ENCODE results near the gene TXNL1. TPM values are rescaled to one million over a fixed set of nuclear protein-coding genes. Genes with fewer than 3 reads are reported as not detected.
"Not testable (repeated sequence)": the region's sequence is repeated elsewhere in the genome, so short reads cannot be mapped to it uniquely, and the experiment has no call there.

The TXNL1 gene
- polyA plus RNA-seq, 3 donors from 2014 or later: 55.7 to 58.8 (median 57.5) TPM

DNA sequence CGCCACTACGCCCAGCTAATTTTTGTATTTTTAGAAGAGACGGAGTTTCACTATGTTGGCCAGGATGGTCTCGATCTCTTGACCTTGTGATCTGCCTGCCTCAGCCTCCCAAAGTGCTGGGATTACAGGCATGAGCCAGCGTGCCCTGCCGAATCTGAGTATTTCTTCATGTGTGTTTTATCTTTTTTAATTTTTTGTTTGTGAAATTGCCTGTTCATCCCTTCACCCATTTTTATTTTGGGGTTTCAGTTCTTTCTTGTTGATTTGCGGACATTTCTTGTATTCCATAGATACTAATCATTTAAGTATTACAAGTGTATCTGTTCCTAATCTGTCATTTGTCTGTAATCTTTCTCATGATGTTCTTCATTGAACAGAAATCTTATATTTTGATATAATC is 15.9 kb upstream of the TXNL1 start:
- peak overlapping the region in 1 of 6 donors; percentile 69 for H3K27ac Mint-ChIP-seq
- H3K4me3 Mint-ChIP-seq: peak overlapping the region in 3 of 5 donors; percentile 9 to 33 (median 16)

DNA sequence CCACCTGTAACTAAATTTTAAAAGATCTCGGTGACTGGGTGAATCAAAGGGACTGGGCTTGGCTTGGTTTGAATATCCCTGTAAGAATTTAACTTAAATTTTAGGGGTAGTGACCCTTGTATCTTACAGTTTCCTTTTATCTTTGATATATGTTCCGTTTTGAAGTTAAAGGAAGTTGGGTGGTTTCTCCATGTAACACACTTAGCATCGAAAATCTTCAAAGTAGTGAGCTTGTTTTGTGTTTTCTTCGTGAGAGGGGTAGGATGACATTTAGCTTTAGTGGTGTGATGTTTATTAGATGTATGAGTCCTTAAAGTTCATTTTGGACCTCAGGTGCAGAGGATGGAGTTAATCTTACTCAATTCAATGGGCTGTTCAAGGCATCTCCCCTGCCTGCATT is 14.4 kb upstream of the TXNL1 start:
- Mint-ChIP-seq H3K36me3 (no peaks in the 10 kb centered on the region), H3K4me3 (peak overlapping the region; percentile 40 to 96 (median 75)), H3K4me1 (peaks cover 61 to 64% of the 10 kb centered on the region in 2 donors), H3K27ac (peak overlapping the region; percentile 36 to 90 (median 84)), H3K27me3 (ENCODE audit: low read depth in 3 of 3) (peaks cover 2 to 10% (median 9%) of the 10 kb centered on the region in 3 donors), H3K9me3 (no peaks in the 10 kb centered on the region)
- no peak for DNase-seq

More for the DNA sequence above, 15.9 kb upstream of the TXNL1 start:
- H3K36me3 Mint-ChIP-seq; DNase-seq; H3K27me3 Mint-ChIP-seq (ENCODE audit: low read depth in 3 of 3); H3K9me3 Mint-ChIP-seq: not testable (repeated sequence)
- H3K4me1 Mint-ChIP-seq: peaks cover 56 to 59% of the 10 kb centered on the region in 2 donors

DNA sequence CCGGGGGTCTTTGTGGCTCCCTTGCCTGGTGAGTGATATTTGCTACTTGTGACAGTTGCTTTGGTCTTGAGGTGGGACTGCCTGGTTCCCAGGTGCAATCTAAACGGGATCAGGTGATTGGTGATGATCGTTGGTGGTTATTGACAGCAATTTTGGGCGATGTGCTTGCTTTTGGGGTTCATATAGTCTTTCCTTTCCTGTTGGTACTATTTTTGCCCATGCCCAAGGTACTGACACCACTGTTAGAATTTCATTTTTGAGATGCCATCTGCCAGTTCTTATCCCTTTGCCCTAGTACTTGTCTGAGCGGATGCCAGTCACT is 13.3 kb upstream of the TXNL1 start:
- DNase-seq: no peak
- Mint-ChIP-seq H3K27ac (peak overlapping the region; percentile 90 to 98 (median 96)), H3K9me3 (no peaks in the 10 kb centered on the region), H3K27me3 (ENCODE audit: low read depth in 3 of 3) (peaks cover 2 to 14% (median 11%) of the 10 kb centered on the region in 3 donors), H3K4me1 (peaks cover 69 to 75% of the 10 kb centered on the region in 2 donors), H3K36me3 (no peaks in the 10 kb centered on the region), H3K4me3 (peak overlapping the region; percentile 92 to 96 (median 95))

DNA sequence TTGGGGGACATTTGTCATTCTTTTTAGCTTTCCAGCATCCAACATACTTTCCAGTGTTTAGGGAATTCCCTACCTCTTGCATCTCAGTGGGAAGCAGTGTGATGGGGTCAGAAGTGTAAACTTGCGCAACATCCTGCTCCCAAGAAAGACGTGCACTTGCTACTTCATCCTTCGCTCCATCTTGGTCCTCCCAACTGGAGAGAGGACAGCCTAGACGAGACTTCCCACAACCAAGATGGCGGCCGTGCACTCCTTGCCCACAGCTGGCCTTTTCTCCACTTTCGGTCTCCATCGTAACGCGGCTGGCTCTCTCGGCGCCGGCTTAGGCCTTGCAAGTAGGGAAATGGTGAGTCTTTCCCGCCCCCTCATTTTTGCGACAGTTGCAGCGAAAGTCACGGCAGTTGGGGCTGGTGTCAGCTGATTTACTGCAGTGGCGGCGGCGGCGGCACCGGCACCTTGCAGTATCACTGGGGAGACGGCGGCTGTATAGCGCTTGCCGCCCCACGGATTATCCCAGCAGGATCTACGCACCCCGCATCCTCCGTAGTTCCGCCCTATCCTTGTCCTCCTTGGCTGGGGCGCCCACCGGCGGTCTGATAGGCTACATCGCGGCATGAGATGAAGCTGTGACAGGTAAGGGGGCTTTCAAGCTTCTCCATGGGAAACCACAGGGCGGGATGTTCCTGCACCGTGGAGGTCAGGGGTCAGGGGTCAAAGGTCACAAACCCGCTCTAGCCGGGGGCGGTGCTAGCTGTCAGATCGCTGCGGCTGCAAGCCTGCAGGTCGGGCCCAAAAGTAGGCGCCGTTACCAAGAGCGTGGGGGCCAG is 12.8 kb upstream of the TXNL1 start, which contains the start of gene WDR7:
TSS of gene WDR7 (plus strand) at position 416 of the 827 bp plus-strand sequence. CDS start 21,157 bp downstream, outside the sequence.
- H3K27me3 Mint-ChIP-seq (ENCODE audit: low read depth in 3 of 3): peaks cover 2 to 14% (median 11%) of the 10 kb centered on the region in 3 donors
- H3K27ac Mint-ChIP-seq: peak within 1 kb of the TSS; percentile 90 to 98 (median 96)
- no peaks in the 10 kb centered on the region for H3K36me3 Mint-ChIP-seq
- H3K4me3 Mint-ChIP-seq: peak within 1 kb of the TSS; percentile 92 to 96 (median 95)
- DNase-seq: peak; percentile 95
- no peaks in the 10 kb centered on the region for H3K9me3 Mint-ChIP-seq
- peaks cover 72 to 81% of the 10 kb centered on the region in 2 donors for H3K4me1 Mint-ChIP-seq

DNA sequence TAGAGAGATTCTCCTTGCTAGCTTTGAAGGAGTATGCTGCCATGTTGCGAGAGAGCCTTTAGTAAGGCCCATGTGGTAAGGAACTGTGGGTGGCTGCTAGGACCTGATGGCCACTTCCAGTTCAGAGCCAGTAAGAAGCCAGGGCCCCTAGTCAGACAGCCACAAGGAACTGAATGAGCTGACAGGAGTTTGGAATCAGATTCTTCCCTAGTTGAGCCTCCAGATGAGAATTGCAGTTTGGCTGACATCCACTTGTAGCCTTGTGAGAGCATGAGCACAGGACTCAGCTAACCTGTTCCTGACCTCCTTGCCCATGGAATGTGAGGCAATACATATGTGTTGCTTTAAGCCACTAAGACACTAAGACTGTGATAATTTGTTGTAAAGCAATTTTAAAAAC is 11.6 kb upstream of the TXNL1 start:
- H3K9me3 Mint-ChIP-seq: no peaks in the 10 kb centered on the region
- H3K27me3 Mint-ChIP-seq (ENCODE audit: low read depth in 3 of 3): peaks cover 2 to 14% (median 11%) of the 10 kb centered on the region in 3 donors
- H3K4me3 Mint-ChIP-seq: peak overlapping the region in 1 of 5 donors; percentile 95
- no peak for DNase-seq
- H3K4me1 Mint-ChIP-seq: peaks cover 66 to 74% of the 10 kb centered on the region in 2 donors
- H3K36me3 Mint-ChIP-seq: no peaks in the 10 kb centered on the region
- peak overlapping the region in 3 of 6 donors; percentile 3 to 96 (median 90) for H3K27ac Mint-ChIP-seq

DNA sequence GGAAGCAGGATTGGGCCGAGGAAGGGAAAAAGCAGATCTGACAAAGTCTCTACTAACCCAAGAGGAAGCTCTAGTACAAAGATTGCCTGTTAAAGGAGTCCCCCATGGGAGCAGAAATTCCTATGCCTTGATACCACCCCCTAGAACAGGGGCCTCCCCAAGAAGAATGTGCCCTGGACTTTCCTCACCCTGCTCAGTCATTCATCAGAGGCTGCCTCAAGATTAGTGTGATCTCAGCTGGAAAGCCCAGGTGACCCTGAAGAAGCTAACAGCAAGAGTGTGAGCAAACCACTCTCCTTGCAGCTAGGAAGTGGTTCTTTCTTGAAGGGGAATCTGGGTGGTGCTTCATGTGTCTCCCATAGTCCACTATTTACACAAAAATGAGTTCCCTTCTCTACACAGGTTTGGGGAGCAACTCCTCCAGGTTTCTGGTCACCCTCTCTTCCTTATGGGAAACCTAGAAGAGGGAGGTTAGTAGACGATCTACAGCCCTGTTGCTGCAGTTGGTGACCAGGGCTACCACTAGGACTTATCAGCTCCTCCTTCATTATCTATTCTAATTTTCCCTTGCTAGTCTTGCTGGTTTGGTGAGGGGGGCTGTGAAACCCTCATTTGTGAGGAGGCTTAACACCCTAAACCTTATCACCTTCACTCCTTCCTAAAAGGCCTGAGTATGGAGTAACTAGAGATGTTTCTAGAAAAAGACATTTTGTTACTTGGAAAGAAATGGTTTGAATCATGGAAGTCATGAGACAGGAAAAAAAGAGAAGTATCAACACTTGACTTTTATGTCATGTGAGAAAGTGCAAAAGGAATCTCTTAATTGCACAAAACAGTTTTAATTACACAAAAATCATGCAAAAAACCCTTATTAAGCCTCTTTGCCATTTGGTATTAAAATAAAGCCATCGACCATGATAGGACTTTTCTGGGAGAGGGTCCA is 9.8 kb upstream of the TXNL1 start:
- no peak for DNase-seq
- peak overlapping the region in 3 of 5 donors; percentile 3 to 39 (median 15) for H3K4me3 Mint-ChIP-seq
- H3K9me3 Mint-ChIP-seq: no peaks in the 10 kb centered on the region
- H3K27ac Mint-ChIP-seq: peak overlapping the region; percentile 51 to 79 (median 63)
- H3K4me1 Mint-ChIP-seq: peaks cover 51 to 57% of the 10 kb centered on the region in 2 donors
- peaks cover 2 to 14% (median 11%) of the 10 kb centered on the region in 3 donors for H3K27me3 Mint-ChIP-seq (ENCODE audit: low read depth in 3 of 3)
- H3K36me3 Mint-ChIP-seq: no peaks in the 10 kb centered on the region

DNA sequence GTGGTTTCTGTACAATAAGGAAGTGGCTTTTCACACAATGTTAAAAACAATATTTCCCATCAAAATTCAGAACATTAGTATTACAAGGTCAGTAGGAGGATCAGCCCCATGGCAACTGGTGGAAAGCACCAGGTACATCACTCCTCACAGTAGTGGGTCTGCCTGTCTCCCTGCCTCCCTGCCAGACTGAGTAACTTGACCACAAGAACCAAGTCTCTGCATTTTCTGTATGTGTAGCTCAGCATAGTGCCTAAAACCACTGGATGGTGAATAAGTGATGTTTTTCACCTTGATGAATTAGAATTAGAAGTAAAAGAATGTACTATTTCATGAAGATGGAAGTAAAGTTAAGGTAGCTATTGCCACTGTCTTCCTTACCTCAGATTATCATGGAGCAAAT is 8.7 kb upstream of the TXNL1 start:
- Mint-ChIP-seq H3K36me3 (no peaks in the 10 kb centered on the region), H3K27ac (peak overlapping the region; percentile 51 to 84 (median 78)), H3K4me1 (peaks cover 40 to 45% of the 10 kb centered on the region in 2 donors), H3K4me3 (peak overlapping the region; percentile 8 to 59 (median 44)), H3K9me3 (no peaks in the 10 kb centered on the region), H3K27me3 (ENCODE audit: low read depth in 3 of 3) (peaks cover 2 to 12% (median 11%) of the 10 kb centered on the region in 3 donors)
- DNase-seq: peak in 2 of 3 donors; percentile 6 to 15

DNA sequence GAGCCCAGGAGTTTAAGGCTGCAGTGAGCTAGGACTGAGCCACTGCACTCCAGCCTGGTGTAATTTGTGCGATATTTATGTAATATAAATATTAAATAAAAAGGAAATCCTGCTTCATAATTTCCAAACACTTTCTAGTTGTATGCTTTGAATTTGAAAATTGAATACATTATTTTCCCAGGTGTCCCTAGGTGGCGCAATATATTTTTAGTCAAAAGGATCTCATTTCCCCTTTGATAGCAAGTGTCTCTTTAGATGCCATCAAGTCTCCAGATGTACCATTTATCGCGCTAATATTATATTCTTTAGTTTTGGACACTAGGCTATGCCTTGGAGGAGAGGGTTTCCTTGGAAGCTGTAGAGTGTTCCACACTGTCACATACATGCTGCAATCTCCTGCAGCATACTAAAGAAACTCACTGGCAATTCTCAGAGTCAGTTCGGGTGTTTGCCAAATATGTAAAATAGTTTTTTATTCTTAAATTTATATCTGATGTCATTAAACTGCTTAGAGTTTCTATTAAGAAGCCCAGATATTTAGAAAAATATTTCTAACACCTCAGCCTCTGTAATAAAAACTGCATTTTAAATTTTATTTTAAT is 7.1 kb upstream of the TXNL1 start:
- H3K36me3 Mint-ChIP-seq: no peaks in the 10 kb centered on the region
- DNase-seq: peak in 2 of 3 donors; percentile 39 to 44
- H3K27me3 Mint-ChIP-seq (ENCODE audit: low read depth in 3 of 3): peaks cover 0 to 6% (median 2%) of the 10 kb centered on the region in 3 donors
- H3K9me3 Mint-ChIP-seq: no peaks in the 10 kb centered on the region
- no peak overlapping the region for H3K27ac Mint-ChIP-seq
- no peak overlapping the region for H3K4me3 Mint-ChIP-seq
- H3K4me1 Mint-ChIP-seq: peaks cover 25 to 30% of the 10 kb centered on the region in 2 donors

DNA sequence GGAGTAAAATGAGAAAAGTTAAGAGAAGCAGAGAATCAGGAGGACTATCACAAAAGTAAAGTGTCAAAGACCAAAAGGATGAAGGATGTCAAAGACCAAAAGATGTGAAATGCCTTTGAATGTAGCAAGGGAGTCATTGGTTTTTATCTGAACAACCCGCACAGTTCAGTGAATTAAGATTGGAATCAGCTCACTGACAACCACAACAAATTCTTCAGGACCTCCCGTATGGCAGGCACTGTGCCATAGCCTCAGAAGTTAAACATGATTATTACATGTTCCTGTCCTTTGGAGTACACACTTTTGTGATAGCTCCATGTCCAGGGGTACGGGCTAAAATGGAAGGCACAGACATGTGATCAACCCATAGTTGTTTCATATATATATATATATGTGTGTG is 5.0 kb upstream of the TXNL1 start:
- H3K4me3 Mint-ChIP-seq: no peak overlapping the region
- H3K9me3 Mint-ChIP-seq: no peaks in the 10 kb centered on the region
- peaks cover 6 to 11% (median 9%) of the 10 kb centered on the region in 3 donors for H3K27me3 Mint-ChIP-seq (ENCODE audit: low read depth in 3 of 3)
- H3K4me1 Mint-ChIP-seq: peaks cover 28 to 40% of the 10 kb centered on the region in 2 donors
- H3K27ac Mint-ChIP-seq: no peak overlapping the region
- no peaks in the 10 kb centered on the region for H3K36me3 Mint-ChIP-seq
- no peak for DNase-seq

DNA sequence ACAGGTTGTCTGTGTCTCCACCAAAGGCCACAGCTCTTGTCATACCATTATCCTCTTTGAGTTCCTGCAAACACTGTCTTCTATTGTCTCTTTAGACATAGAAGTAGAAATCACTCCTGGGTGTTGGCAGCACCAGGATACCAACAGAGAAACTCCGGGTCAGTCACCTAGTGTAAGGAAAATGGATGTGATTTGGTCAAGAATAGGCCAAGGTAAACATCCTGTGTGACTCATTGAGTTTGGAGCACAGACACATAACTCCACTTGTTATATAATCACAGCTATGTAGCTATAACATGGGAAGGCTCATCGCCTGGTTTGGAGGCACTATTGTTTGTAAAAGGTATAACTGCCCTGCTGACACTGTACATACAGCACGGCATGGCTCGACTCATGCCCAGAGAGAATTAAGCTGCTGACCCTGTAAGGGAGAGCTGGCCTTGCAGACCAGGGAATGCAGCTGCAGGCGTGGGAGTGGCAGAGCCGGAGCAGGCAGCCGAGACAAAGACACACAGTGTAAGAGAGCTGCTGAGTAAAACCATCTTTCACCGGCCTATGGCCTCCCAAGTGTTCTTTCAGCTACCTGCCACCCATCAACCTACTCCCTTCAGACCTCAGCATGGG is 3.4 kb upstream of the TXNL1 start:
- Mint-ChIP-seq H3K27me3 (ENCODE audit: low read depth in 3 of 3) (peaks cover 10 to 16% (median 13%) of the 10 kb centered on the region in 3 donors), H3K4me3 (no peak overlapping the region), H3K36me3 (no peaks in the 10 kb centered on the region), H3K27ac (no peak overlapping the region), H3K9me3 (no peaks in the 10 kb centered on the region), H3K4me1 (peaks cover 26 to 37% of the 10 kb centered on the region in 2 donors)
- no peak for DNase-seq

DNA sequence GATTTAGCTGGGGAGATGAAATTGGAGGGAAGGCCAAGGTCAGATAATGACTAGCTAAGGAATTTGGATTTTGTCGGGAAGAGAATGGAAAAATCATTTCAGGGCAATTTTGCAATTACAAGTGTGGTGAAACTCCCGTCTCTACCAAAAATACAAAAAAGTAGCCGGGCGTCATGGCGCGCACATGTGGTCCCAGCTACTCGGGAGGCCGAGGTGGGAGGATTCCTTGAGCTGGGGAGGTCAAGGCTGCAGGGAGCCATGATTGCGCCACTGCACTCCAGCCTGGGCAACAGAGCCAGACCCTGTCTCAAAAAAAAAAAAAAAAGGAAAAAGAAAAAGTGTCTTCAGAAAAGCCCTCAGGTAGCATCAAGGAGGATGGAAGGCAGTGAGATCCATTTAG is 1.2 kb upstream of the TXNL1 start:
- Mint-ChIP-seq H3K9me3 (no peaks in the 10 kb centered on the region), H3K4me3 (peak overlapping the region; percentile 89 to 99 (median 92)), H3K36me3 (no peaks in the 10 kb centered on the region), H3K27ac (peak overlapping the region in 5 of 6 donors; percentile 94 to 100 (median 99)), H3K4me1 (peaks cover 40 to 50% of the 10 kb centered on the region in 2 donors), H3K27me3 (ENCODE audit: low read depth in 3 of 3) (peaks cover 10 to 16% (median 13%) of the 10 kb centered on the region in 3 donors)
- DNase-seq: no peak

DNA sequence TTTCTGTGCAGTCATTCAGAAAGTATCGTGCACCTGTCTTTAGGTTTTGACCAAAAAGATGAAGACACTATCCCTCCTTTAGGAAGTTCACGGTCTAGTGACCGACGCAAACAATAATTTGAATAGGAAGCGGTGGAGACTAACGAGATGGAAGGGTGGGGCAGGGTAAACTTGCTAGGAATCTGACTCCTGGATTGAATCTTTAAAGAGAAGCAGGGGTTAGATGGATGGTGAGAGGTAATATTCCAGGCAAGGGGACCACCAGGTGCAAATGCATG is 651 bp upstream of the TXNL1 start:
- H3K4me1 Mint-ChIP-seq: peaks cover 44 to 56% of the 10 kb centered on the region in 2 donors
- H3K27me3 Mint-ChIP-seq (ENCODE audit: low read depth in 3 of 3): peaks cover 10 to 16% (median 13%) of the 10 kb centered on the region in 3 donors
- no peaks in the 10 kb centered on the region for H3K9me3 Mint-ChIP-seq
- H3K27ac Mint-ChIP-seq: peak overlapping the region; percentile 94 to 100 (median 98)
- no peaks in the 10 kb centered on the region for H3K36me3 Mint-ChIP-seq
- H3K4me3 Mint-ChIP-seq: peak overlapping the region; percentile 89 to 99 (median 92)
- no peak for DNase-seq

DNA sequence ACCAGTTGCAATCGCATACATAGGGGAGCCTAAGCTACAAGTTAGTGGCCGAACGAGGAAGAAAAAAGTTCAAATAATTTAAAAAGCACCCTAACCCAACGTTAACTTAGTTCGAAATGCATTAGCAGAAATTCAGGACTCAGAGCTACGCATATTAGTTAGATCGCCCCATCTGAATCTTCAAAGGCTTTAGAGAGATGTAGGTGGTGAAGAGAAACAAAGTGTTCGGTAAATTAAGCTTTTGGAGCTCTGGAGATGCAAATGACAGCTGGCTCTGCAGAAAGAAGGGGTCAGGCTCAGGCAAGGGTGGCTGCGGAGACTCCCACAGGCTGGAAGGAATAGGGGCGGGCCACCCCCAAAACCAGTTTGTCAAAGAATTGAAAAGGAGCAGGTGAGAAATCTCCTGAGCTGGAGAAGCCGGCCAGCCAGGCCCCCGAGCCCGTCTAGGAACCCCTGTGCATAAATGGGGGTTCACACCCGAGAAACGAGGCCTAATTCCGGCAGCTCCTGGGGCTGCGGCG is 621 bp downstream of the TXNL1 start:
- peak overlapping the region; percentile 89 to 99 (median 92) for H3K4me3 Mint-ChIP-seq
- DNase-seq: no peak
- peaks cover 10 to 16% (median 13%) of the 10 kb centered on the region in 3 donors for H3K27me3 Mint-ChIP-seq (ENCODE audit: low read depth in 3 of 3)
- peaks cover 0 to 5% (median 0%) of the 10 kb centered on the region in 3 donors for H3K36me3 Mint-ChIP-seq
- H3K27ac Mint-ChIP-seq: peak overlapping the region; percentile 94 to 100 (median 98)
- H3K4me1 Mint-ChIP-seq: peaks cover 48 to 63% of the 10 kb centered on the region in 2 donors
- no peaks in the 10 kb centered on the region for H3K9me3 Mint-ChIP-seq
